ENCODE results near the gene PYURF.

Gene PYURF, protein sequence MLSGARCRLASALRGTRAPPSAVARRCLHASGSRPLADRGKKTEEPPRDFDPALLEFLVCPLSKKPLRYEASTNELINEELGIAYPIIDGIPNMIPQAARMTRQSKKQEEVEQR

GRCh38 chr4:88523325-88524129 lies at the start of gene PYURF:
PYURF (minus strand) TSS chr4:88523776; CDS start chr4:88523700, 76 bp downstream.
- DNase-seq = peak; percentile 97

GRCh38 chr4:88570001-88570400 lies 46.4 kb upstream of the PYURF start:
- no peak for DNase-seq

DNA sequence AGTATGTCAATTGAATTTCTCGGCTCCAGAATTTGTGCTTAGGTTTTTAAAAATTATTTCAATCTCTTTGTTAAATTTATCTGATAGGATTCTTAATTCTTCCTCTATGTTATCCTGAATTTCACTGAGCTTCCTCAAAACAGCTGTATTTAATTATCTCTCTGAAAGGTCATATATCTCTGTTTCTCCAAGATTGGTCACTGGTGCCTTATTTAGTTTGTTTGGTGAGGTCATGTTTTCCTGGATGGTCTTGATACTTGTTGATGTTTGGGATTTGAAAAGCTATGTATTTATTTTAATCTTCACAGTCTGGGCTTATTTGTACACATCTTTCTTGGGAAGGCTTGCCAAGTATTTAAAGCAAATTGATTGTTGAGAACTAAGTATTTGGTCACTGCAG lies 44.0 kb upstream of the PYURF start:
- DNase-seq = no peak

GRCh38 chr4:88549815-88550214 lies 26.2 kb upstream of the PYURF start:
- no peak for DNase-seq

DNA sequence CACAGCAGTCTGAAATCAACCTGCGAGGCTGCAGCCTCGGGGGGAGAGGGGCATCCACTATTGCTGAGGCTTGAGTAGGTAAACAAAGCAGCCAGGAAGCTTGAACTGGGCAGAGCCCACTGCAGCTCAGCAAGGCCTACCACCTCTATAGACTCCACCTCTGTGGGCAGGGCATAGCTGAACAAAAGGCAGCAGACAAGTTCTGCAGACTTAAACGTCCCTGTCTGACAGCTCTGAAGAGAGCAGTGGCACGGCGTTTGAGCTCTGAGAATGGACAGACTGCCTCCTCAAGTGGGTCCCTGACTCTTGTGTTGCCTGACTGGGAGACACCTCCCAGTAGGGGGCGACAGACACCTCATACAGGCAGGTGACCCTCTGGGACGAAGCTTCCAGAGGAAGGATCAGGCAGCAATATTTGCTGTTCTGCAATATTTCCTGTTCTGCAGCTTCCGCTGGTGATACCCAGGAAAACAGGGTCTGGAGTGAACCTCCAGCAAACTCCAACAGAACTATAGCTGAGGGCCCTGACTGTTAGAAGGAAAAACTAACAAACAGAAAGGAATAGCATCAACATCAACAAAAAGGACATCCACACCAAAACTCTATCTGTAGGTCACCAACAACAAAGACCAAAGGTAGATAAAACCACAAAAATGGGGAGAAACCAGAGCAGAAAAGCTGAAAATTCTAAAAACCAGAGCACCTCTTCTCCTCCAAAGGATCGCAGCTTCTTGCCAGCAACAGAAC lies 15.9 kb upstream of the PYURF start:
- peak; percentile 78 for DNase-seq

DNA sequence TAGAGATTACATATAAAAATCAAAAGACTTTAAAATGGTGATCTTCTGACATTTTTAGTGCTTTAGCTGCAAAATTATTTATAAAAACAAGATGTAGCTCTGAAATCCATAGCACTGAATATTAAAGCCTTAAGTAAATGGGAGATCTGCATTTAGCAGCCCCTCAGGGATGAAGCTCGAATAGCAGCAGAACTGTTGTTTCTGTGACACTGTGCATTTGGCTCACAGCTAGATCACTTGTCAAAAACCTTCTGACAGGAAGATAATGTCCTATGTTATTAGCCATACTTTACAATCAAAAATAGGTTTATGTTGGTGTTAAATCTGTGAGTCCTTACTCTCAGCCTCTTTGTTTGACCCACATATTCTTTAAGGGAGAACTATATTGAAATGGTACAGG lies 14.1 kb upstream of the PYURF start:
- DNase-seq = no peak

DNA sequence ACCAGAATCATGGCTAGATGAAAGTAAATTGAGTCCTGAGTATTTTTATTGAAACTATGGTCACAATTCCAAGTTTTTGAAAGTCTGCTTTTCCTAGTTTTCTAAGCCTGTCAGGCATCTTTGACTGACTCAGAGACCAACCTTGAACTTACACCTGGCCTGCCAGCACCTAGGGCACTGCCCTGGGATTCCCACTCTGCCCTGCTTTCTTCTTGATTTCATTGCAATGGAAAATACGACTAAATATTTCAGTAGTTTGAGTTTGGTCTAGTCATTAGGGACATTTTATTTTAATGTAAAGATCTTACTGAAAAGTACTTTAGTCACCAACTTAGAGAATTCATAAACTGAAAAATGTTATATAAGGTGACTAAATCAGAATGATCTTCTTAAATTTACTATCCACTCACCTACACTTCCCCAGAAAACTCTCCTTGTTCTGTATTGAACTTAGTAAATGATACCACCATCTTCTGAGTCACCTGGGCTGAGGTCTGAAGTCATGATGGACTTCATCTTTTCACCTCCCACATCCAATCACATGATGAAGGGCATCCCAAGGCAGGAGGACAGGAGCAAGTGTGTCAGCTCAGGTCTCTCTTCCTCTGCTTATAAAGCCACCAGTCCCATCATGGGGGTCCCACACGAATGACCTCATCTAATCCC lies 11.6 kb upstream of the PYURF start:
- DNase-seq = no peak

GRCh38 chr4:88533937-88534750 lies 10.6 kb upstream of the PYURF start:
- DNase-seq = no peak

- DNase-seq = no peak
Observed at GRCh38 chr4:88533088-88533790, 9.7 kb upstream of the PYURF start.

DNA sequence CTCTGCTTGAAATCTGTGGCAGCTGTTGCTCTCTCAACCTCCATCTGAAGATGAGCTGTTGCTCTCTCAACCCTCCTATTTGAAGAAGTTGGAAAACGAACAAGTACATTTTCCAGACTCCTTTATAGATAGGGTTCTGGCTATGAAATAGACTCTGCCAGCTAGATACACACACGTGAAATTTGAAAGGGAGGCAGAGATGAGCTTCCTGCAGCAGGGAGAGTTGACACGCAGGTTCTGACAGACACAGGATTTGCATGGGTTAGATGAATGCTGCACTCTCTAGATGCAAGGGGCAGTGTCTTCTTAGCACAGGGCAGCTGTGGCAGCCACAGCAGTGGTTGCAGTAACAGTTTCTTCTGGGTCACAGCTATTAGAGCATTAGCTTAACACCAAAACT lies 8.0 kb upstream of the PYURF start:
- no peak for DNase-seq

DNA sequence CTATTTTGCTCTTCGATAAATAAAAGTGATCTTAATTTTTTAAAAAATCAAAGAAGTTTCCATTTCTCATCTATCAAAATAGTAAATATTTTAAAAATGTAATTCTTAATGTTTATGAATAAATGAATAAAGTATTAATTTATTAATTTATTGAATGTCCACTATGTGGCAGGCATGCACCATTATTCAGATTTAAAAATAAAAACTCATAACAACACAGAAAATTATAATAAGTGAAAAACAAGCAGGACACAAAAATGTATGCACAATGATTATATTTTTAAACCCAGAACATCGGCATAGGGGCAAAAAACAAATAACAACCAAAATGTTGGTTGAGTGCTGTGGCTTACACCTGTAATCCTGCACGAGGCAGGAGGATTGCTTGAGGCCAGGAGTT lies 5.3 kb upstream of the PYURF start:
- peak; percentile 21 for DNase-seq

DNA sequence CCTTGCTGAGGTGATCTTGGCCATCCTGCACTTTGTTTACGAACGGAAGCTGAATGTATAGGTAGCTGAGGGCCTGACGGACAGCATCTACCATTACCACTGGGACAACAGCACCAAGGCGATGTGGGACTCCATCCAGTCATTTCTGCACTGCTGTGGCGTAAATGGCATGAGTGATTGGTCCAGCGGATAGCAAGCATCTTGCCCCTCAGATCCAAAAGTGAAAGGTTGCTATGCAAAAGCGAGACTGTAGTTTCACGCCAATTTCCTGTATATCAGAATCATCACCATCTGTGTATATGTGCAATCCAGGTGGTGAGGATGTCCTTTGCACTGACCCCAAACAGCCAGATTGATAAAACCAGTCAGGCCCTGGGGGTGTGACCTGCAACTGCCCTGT lies 4.2 kb upstream of the PYURF start:
- DNase-seq = no peak

DNA sequence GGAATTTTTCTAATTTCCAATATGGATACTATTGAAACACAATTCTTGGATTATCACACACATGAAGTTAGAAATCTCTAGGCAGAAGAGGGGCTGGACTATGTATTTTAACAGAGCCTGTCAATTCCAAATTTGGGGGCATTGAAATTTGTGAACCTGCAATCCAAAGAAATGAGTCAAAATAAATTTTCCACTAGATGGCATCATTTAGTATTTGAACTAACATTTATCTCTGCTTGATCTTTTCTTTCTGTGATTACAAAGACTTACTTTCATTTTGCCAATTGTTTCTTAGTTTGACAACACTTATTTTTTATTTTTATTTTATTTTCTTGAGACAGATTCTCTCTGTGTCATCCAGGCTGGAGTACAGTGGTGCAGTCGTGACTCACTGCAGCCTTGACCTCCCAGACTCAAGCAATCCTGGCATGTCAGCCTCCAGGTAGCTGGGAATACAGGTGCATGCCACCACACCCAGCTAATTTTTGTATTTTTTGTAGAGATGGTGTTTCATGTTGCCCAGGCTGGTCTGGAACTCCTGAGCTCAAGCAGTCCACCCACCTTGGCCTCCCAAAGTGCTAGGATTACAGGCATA lies 2.7 kb upstream of the PYURF start:
- DNase-seq = peak; percentile 71

DNA sequence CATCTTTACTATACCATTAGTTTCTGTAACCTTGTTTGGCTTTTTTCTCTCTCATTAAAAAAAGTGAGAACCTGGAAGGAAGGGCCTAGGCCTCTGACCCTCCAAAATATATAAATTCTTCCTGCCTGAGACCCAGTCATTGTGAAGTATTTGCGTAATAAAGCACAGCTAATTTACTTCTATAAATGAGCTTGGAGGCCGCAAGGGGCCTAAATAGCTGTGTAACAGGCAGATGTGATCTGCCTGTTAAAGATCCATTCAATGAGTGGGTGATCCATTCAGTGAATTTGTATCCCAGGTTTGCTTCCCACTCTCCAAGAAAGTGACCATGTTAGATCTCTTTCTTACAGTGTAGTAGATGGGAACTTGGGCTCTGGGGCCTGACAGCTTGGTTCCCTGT lies 595 bp upstream of the PYURF start:
- DNase-seq = peak; percentile 18

DNA sequence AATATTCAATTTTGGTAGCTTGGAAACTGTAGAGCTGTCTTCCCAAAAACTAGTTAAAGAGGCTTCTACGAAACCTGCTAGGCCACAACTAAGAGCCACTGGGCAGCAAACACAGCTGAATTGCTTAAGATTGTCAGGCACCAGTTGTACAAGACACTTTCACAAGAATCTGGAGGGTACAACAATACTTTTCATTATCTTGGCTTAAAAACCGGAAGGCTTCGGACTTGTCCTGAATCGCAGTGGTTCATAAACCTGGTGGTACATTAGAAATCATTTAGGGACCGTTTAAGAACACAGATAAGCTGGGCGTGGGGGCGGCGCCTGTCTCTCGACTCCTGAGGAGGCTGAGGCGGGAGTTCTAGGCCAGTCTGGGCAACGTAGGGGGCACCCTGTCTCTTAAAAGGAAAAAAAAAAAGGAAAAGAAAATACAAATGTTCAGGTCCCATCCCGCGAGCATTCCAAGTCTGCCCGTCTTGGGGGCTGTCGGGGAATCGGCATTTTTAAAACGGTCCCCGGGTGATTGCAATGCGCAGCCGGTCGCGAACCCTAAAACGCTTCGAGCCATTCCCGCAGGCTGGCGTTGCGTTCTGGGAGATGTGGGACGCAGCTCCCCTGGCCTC lies 763 bp downstream of the PYURF start:
- DNase-seq = peak; percentile 90

DNA sequence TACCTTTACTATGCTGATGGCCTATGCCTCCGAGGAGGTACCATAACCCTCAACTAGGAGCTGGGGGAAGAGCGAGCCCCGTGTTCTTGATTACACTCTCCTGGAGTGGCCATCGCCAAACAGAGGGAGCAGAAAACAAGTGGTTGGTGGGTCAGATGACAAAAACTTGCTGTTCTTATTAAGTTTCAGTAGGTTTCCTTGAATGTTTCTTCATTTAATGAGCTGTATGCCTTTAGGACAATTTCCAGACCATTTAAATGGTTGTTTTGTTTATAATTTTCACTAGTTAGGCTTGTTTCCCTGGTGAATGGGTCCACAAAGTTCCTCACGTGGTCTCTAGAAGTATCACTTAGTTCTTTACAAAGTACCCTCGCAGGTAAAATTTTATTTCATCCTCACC lies 4.7 kb downstream of the PYURF start:
- DNase-seq = no peak

GRCh38 chr4:88517825-88518224 lies 5.8 kb downstream of the PYURF start:
- no peak for DNase-seq

GRCh38 chr4:88516746-88517145 lies 6.8 kb downstream of the PYURF start:
- no peak for DNase-seq

DNA sequence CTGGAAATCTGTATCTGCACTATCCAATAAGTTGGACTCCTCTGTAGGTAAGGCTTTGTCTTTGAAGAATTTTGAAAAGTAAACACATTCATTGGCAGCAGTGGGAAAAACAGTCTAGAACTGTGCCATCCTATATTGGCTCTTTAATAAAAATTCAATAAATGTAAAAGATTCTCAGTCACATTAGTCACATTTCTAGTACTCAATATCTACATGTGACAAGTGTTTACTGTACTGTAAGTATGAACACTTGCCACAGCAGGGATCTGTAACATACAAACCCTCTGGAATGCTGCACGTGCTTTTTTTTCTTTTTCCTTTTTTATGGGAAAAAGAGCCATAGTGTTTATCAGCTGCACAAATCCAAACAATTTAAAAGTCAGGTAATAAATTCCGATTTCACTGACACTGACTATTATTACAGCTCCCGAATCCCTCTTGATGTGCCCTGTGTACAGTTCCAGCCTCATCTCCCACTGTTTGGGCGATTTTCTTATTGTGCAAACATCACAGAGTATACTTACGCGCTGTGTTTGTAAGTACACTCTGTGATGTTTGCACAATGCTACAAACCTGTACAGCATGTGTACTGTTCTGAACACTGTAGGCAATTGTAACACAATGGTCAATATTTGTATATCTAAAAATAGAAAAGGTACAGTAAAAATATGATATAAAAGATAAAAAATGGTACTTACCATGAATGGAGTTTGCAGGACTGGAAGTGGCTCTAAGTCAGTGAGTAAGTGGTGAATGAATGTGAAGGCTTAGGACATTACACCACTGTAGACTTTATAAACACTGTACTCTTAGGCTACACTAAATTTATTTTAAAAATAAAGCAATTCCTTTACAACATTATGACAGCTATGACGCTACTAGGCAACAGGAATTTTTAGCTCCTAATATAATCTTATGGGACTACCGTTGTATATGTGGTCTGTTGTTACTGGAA lies 8.7 kb downstream of the PYURF start:
- no peak for DNase-seq

GRCh38 chr4:88511236-88511635 lies 12.3 kb downstream of the PYURF start:
- no peak for DNase-seq
